ENCODE measurements around the gene COMT. TPM values are rescaled to one million over a fixed set of nuclear protein-coding genes. Genes with fewer than 3 reads are reported as not detected.
"Not testable (repeated sequence)": the region's sequence is repeated elsewhere in the genome, so short reads cannot be mapped to it uniquely, and the experiment has no call there.

The COMT gene
- polyA plus RNA-seq, 3 donors = 116 to 143 (median 126) TPM

DNA sequence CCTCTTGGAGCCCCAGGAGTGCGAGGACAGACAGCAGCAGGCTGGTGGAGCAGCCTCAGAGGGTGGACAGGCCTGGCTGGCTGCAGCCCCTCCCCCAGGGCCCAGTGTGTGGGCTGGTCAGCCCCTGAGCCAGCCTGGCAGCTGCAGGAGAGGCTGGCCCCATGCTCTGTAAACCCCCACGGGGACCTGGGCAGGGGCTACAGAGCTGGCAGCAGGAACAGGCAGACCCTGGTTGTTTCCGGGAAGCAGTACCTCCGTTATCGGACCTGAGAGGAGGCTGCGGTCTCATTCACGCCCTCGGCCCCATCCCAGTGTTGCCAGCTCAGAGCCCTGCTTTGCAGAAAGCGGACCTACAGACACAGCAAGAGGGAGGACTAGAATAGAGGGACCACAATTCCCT lies 38.5 kb upstream of the COMT start:
- no peak for DNase-seq

DNA sequence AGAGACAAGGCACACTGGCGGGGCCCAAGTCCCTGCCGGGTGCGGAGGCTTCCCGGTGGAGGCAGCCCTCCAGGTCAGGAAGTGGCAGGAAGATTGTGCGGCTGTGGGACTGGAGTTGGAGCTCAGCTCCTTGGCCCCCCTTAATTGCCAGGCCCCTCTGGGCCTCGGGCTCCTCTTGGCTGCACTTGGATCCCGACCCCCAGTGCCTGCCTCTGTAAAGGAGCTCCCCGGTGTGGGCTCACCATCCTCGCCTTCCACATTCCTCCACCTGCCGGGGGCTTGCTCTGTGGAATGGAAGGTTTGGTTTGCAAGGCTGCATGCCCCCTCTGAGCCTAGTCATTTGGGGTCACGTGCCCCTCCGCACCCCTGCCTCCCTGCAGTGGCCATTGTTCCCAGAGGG lies 38.1 kb upstream of the COMT start:
- no peak for DNase-seq

- no peak for DNase-seq
Observed at GRCh38 chr22:19904174-19904856, 37.3 kb upstream of the COMT start.

DNA sequence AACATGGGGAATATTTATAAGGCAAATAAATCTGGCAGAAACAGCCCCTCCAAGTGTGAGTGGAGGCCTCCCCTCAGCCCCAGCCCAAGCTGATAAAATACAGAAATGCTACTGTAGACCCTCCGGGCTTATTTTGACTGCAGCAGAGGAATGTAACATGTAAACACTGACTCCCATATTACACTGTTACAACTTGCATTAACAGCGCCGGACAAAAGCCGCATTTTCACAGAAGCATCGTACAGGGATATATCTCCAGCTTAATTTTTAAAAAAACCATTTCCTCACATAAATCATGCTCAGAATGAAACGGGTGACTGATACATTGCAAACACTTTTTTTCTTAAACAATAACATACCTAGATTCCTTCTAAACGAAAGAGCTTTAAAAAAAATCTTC lies 36.6 kb upstream of the COMT start:
- DNase-seq = no peak

DNA sequence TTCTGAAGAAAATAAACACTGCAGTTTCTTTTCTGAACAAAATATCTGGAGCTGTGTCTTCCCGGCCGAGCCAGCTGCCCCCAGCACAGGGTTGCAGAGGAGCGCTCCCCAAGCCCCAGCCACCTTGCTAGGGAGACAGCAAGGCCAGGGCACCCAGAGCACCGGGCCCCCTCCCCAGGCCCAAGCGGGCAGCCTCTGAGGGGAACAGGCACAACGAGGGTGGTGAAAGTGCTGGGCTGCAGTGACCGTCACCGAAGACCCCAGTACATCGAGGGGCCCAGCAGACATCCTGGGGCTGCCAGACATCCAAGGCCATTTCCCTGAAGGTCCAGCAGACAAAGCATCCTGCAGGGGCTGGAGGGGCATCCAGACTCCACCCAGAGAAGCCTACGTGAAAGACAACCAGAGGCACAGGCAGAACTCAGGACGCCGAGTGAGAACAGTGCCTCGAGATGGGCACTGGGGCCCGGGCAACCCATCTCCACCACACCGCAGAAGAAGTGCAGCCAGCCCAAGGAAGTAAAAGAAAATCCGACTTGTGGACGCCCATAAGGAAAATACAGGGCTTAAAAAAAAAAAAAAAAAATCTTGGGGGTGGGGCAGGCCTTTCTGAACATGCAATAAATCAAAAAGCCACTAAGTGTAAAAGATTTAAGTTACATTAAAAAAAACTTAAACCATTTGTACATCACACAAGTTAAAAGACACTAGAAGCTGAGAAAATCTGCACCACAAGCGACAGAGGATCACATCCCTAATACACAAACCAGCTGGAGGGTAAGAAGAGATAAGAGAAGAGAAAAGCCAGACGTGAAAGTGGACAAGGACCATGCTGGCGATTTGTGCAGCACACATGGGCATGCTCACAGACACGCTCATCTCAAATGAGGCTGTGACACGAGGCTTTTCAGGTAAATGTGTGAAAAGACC lies 36.0 kb upstream of the COMT start:
- no peak for DNase-seq

GRCh38 chr22:19906864-19907263 lies 34.7 kb upstream of the COMT start:
- DNase-seq = not testable (repeated sequence)

GRCh38 chr22:19907902-19908301 lies 33.7 kb upstream of the COMT start:
- DNase-seq = not testable (repeated sequence)

GRCh38 chr22:19909350-19910179 lies 32.0 kb upstream of the COMT start:
- DNase-seq = peak; percentile 71

GRCh38 chr22:19910180-19910744 lies 31.3 kb upstream of the COMT start:
- no peak for DNase-seq

DNA sequence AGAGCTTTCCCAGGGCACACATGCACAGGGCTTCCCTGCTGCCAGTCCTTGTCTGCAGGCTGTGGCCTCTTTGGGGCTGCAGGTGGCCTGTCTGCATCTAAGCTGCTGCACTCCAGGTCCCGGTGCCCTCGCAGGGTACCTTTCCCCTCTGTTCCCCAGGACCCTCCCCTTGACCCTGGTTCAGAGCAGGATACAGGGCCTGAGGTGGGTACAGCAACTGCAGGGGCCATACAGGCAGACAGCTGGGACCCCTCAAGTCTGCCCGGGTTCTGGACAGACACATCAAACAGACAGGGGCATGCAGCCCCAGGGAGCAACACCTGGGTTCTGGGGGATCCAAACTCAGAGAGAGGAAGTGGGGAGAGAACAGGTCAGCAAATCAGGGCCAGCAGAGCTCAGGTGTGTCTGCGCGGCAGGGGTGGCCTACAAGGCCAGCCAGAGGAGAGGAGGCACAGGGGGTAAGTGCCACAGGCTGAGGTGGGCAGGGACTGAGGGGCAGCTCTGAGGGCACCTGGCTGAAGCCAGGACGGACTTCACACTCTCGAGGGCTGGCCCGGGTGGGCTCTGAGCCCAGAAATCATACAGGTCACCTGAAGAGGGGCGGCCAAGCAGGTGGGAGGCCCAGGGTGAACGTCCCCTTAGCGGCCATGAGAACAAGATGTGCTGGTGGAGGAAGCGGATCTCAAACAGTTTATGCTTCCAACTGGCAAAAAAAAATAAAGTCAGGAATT lies 29.9 kb upstream of the COMT start:
- no peak for DNase-seq

GRCh38 chr22:19912271-19912999 lies 29.1 kb upstream of the COMT start:
- no peak for DNase-seq

DNA sequence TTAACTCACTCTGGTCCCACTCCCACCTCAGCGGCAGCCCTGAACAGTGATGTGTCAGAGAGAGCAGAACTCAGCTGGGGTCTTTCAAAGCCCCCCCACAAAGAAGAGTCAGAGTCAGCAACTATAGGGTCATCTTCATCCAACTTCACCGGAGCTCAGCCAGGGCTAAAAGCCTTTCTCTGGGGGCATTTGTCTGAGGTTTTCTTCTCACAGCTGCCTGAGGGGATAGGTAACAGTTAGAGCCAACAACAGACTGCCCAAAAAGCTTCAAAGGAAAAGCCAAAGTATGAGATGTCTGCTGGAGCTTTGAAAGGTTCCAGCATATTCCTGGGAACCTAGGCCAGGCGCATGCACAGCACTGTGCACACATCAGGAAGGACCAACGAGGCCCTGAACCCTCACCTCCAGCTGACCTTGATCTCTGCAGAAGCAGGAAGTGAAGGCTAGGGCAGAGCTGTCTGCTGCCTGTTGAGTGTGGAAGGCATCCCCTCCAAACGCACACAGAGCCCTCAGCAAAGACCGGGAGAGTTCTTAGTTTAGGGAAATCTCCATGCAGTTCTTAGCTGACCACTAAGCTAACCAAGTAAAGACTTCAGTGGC lies 28.1 kb upstream of the COMT start:
- DNase-seq = no peak

DNA sequence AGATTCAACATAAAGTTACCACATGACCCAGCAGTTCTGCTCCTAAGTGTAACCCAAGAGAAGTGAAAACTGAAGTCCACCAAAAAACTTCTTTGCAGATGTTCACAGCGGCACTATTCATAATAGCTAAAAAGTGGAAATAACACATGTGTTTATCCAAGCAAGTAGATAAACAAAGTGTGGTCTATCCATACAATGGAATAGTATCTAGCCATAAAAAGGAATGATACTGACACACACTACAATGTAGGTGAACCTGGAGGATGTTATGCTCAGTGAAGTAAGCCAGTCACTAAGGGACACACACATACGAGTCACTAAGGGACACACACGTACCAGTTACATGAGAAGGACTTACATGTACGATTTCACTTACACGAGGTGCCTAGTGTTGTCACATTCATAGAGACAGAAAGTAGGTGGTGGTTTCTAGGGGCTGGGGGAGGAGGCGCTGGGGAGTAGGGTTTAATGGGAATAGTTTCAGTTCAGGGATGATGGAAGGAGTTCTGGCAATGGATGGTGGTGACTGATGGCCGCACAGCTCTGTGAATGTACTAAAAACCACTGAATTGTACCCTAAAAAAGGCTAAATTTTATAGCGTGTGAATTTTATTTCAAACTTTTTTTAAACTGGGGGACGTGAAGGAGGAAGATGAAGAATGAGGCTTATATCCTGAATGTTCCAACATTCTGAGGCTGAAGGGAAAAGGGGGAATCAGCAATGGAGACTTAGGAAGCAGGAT lies 27.2 kb upstream of the COMT start:
- no peak for DNase-seq

DNA sequence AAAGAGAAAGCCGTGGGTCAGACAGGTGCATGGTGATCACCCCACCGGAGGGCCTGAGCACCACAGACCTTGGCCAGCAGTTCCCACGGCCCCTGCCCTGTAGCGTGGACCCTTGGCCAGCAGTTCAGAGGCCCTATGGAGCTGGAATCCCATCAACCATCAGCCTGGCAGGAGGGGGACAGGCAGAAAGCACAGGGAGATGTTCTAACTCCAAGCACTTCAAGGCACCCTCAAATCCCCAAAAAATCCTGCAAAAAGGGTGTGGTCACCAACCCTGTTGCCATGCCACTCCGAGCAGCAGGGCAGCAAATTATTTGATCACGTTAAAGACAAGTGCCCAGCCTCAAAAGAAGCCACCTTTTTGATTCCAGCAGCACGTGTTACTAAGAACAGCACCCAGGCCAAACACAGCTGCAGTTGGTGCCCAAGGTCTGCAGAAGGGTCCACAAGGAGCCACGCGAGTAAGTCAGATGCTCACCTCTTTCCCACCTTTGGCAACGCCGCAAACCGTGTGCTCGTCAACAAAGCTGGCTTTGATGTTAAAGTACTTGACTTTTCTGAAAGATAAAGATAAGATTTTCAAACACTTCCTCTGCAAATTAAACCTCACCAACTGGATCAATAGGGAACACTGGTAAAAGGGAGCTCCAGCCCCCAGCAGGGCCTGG lies 26.2 kb upstream of the COMT start:
- DNase-seq = no peak

GRCh38 chr22:19916006-19916405 lies 25.6 kb upstream of the COMT start:
- DNase-seq = no peak

GRCh38 chr22:19916941-19917340 lies 24.6 kb upstream of the COMT start:
- no peak for DNase-seq

DNA sequence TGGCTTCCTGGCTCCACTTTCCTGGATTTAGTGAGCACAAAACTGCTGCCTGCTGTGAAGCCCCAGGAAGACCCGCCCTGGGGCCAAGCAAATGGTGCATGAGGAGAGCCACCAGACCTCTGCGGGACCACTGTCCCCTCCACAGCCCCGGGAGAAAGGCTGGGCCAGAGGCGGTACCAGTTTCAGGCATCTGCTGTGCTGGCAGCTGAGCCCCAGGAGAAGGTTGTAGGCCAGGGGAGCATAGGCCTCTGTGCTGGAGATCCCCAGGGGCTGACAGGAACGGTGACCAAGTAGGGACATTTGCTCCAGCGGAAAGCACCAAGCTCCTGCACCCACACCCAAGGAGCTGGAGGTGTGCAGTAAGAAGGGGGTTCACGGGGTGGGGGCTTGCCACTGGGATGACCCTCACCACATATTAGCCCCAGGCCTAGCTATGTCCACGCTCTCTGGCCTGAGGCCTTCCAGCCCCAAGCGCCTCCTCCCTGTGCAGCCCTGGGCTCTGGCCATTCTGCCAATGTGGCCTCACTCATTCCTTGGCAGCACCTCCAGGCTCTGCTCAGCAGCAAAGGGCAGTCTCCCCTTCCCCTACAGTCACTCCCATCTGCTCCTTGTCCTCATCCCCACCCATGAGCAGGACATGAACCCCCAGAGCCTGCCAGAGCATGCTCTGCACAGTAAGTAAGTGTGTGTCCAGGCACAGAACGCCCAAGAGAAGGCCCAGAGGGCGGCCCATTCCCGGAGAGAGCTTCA lies 24.0 kb upstream of the COMT start:
- DNase-seq = no peak

All from renal pelvis (tissue), 4 donors.